Loucy (cell line): ENCODE measurements around the gene PPFIBP1.
A peak's percentile ranks its signal among the peaks of the same experiment; 100 is the strongest.

ENCODE experiments used
- H2AFZ ChIP-seq: fragments of 200-600 bp; sonication (generic); 2 replicates; pipeline ENCODE4 v1.6.0; 2016; ENCODE audit warnings: antibody characterized with exemption, mild to moderate bottlenecking, low read length, moderate library complexity
- H3F3A ChIP-seq: fragments of 200-600 bp; 2 replicates; pipeline ENCODE4 v1.6.0; 2016; ENCODE audit warnings: antibody characterized with exemption, low read depth, mild to moderate bottlenecking
- H3K27me3 ChIP-seq: fragments of 200-600 bp; sonication (generic); 2 replicates; pipeline ENCODE4 v1.6.1; 2014; ENCODE audit warnings: low read length, mild to moderate bottlenecking; ENCODE audit not compliant: insufficient read depth, poor library complexity, severe bottlenecking
- H3K36me3 ChIP-seq: fragments of 200-600 bp; sonication (generic); 2 replicates; pipeline ENCODE4 v1.6.1; 2016; ENCODE audit warnings: low read length; ENCODE audit not compliant: insufficient read depth
- H3K4me1 ChIP-seq: fragments of 200-600 bp; sonication (generic); 2 replicates; pipeline ENCODE4 v1.5.1; 2014; ENCODE audit warnings: low read length, mild to moderate bottlenecking; ENCODE audit not compliant: insufficient read depth, poor library complexity, severe bottlenecking
- H3K4me2 ChIP-seq: fragments of 200-600 bp; sonication (generic); 2 replicates; pipeline ENCODE4 v1.6.0; 2014; ENCODE audit warnings: antibody characterized with exemption, low read length, low read depth, mild to moderate bottlenecking; ENCODE audit not compliant: poor library complexity, severe bottlenecking
- H3K4me3 ChIP-seq: fragments of 200-600 bp; sonication (generic); 2 replicates; pipeline ENCODE4 v1.5.1; 2014; ENCODE audit warnings: low read length, mild to moderate bottlenecking, mixed read lengths; ENCODE audit not compliant: poor library complexity, severe bottlenecking
- H3K79me2 ChIP-seq: fragments of 200-600 bp; sonication (generic); 2 replicates; pipeline ENCODE4 v1.6.1; 2014; ENCODE audit warnings: low read length; ENCODE audit not compliant: insufficient read depth
- H3K9ac ChIP-seq: fragments of 200-600 bp; sonication (generic); 2 replicates; pipeline ENCODE4 v1.6.0; 2014; ENCODE audit warnings: mild to moderate bottlenecking, low read depth, low read length, moderate library complexity; ENCODE audit not compliant: poor library complexity, severe bottlenecking
- H3K9me2 ChIP-seq: fragments of 200-600 bp; sonication (generic); replicated peaks from 2 replicates; pipeline ENCODE4 v1.6.1; 2016; ENCODE audit warnings: low read depth, low read length, mixed read lengths
- H3K9me3 ChIP-seq: fragments of 200-600 bp; sonication (generic); 2 replicates; pipeline ENCODE4 v1.6.1; 2014; ENCODE audit warnings: mild to moderate bottlenecking, antibody characterized with exemption, low read length, low read depth; ENCODE audit not compliant: insufficient read depth
- H4K20me1 ChIP-seq: fragments of 200-600 bp; sonication (generic); 2 replicates; pipeline ENCODE4 v1.6.0; 2014; ENCODE audit warnings: antibody characterized with exemption, low read length, mild to moderate bottlenecking; ENCODE audit not compliant: insufficient read depth, poor library complexity, severe bottlenecking
- EZH2phosphoT487 ChIP-seq: fragments of 200-600 bp; IDR thresholded peaks from 2 replicates; pipeline ENCODE4 v1.6.1; 2018; ENCODE audit warnings: antibody characterized with exemption, mild to moderate bottlenecking, moderate library complexity, borderline replicate concordance
- TF ChIP-seq, protein P1 (sequence below): fragments of 200-600 bp; sonication (generic); conservative IDR thresholded peaks from 2 replicates; pipeline ENCODE4 v1.5.1; 2014; ENCODE audit warnings: mild to moderate bottlenecking, antibody characterized with exemption, low read length

The PPFIBP1 gene

DNA sequence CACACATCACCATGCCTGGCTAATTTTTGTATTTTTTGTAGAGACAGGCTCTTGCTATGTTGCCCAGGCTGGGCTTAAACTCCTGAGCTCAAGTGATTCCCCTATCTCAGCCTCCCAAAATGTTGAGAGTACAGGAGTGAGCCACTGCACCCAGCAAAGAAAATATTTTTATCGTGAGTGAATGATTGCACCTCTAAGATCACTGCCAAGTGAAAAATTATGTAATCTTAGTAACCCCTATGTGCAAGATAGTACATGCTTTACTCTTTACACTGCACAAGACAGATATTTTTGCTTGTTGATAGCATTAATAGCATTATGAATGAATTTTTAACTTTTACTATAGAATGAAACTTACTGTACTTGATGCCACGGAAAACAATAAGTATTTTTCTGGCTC is 183.2 kb downstream of the PPFIBP1 start:
- Histone ChIP-seq H2AFZ (no peak overlapping the region), H3K4me2 (no peak overlapping the region), H3K9me2 (no peaks in the 10 kb centered on the region), H3K9me3 (no peaks in the 10 kb centered on the region), H3K79me2 (peaks cover 16% of the 10 kb centered on the region), H3K9ac (no peak overlapping the region), H3K4me3 (no peak overlapping the region), H3K27me3 (no peaks in the 10 kb centered on the region), H3K4me1 (peaks cover 15% of the 10 kb centered on the region), H3K36me3 (no peaks in the 10 kb centered on the region), H4K20me1 (peaks cover 10% of the 10 kb centered on the region), H3F3A (no peaks in the 10 kb centered on the region)
- TF ChIP-seq, protein P1, sequence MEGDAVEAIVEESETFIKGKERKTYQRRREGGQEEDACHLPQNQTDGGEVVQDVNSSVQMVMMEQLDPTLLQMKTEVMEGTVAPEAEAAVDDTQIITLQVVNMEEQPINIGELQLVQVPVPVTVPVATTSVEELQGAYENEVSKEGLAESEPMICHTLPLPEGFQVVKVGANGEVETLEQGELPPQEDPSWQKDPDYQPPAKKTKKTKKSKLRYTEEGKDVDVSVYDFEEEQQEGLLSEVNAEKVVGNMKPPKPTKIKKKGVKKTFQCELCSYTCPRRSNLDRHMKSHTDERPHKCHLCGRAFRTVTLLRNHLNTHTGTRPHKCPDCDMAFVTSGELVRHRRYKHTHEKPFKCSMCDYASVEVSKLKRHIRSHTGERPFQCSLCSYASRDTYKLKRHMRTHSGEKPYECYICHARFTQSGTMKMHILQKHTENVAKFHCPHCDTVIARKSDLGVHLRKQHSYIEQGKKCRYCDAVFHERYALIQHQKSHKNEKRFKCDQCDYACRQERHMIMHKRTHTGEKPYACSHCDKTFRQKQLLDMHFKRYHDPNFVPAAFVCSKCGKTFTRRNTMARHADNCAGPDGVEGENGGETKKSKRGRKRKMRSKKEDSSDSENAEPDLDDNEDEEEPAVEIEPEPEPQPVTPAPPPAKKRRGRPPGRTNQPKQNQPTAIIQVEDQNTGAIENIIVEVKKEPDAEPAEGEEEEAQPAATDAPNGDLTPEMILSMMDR = no peak
- TF ChIP-seq EZH2phosphoT487 = no peak

GRCh38 chr12:27709212-27709931 is 185.4 kb downstream of the PPFIBP1 start:
- Histone ChIP-seq H3K4me1 (peaks cover 24% of the 10 kb centered on the region), H3K4me2 (peak overlapping the region; percentile 73), H3K27me3 (no peaks in the 10 kb centered on the region), H2AFZ (no peak overlapping the region; the same call in 1 of the 2 replicates), H3K36me3 (no peaks in the 10 kb centered on the region), H4K20me1 (peaks cover 16% of the 10 kb centered on the region), H3K4me3 (no peak overlapping the region), H3K9me3 (no peaks in the 10 kb centered on the region), H3F3A (no peaks in the 10 kb centered on the region), H3K9ac (no peak overlapping the region), H3K9me2 (no peaks in the 10 kb centered on the region), H3K79me2 (peaks cover 38% of the 10 kb centered on the region)
- TF ChIP-seq EZH2phosphoT487 = no peak
- TF ChIP-seq, protein P1 = no peak

DNA sequence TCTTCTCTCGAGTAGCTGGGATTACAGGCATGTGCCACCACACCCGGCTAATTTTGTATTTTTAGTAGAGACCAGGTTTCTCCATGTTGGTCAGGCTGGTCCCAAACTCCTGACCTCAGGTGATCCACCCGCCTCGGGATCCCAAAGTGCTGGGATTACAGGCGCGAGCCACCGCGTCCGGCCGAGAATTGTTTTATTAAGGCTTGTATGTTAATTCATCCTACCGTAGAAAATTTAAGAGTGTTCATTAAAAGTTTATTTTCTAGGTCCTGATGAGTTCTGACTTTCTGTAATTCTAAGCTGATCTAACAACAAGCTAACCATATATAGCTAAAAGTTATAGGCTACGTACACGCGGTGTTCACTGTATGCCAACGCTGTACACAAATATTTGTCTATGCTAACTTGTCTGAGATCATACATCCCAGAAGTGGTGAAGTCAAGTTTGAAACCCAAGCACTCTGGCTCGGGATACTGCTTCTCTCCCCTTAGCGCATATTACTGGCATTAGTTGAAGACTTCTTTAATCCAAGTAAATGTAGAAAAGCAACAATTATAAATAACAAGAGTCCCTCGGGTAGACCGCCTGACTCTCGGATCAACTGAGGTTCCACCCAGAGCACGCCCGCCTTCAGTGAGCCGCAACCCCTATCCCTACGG is 186.1 kb downstream of the PPFIBP1 start:
- H3K36me3 ChIP-seq = no peaks in the 10 kb centered on the region
- H3K9me3 ChIP-seq = no peaks in the 10 kb centered on the region
- H3K4me3 ChIP-seq = peak overlapping the region; percentile 87
- peaks cover 29% of the 10 kb centered on the region for H3K4me1 ChIP-seq
- no peaks in the 10 kb centered on the region for H3K27me3 ChIP-seq
- no peaks in the 10 kb centered on the region for H3F3A ChIP-seq
- TF ChIP-seq EZH2phosphoT487 = no peak
- TF ChIP-seq, protein P1 = no peak
- peak overlapping the region; percentile 73 for H3K4me2 ChIP-seq
- peaks cover 41% of the 10 kb centered on the region for H3K79me2 ChIP-seq
- no peaks in the 10 kb centered on the region for H3K9me2 ChIP-seq
- H4K20me1 ChIP-seq = peaks cover 16% of the 10 kb centered on the region
- peak overlapping the region; percentile 89 for H2AFZ ChIP-seq
- H3K9ac ChIP-seq = peak overlapping the region; percentile 77
